WTC11 (cell line): ENCODE measurements around the gene SCIMP. TPM values are rescaled to one million over a fixed set of nuclear protein-coding genes. Genes with fewer than 3 reads are reported as not detected.

Source experiments
- AFF4 ChIP-seq: sonication (generic); formaldehyde crosslinking; IDR thresholded peaks from 2 replicates; pipeline ENCODE4 v1.8.1; 2023; ENCODE audit warnings: mild to moderate bottlenecking, missing genetic modification reagents, borderline replicate concordance
- ARID4B ChIP-seq: sonication (generic); formaldehyde crosslinking; IDR thresholded peaks from 2 replicates; pipeline ENCODE4 v1.8.0; 2023; ENCODE audit warnings: missing genetic modification reagents, mild to moderate bottlenecking, borderline replicate concordance
- CBFB ChIP-seq: sonication (generic); formaldehyde crosslinking; IDR thresholded peaks from 2 replicates; pipeline ENCODE4 v1.8.1; 2022; ENCODE audit warnings: mild to moderate bottlenecking, low read depth, missing genetic modification reagents
- E2F1 ChIP-seq: sonication (generic); formaldehyde crosslinking; IDR thresholded peaks from 2 replicates; pipeline ENCODE4 v1.8.0; 2022; ENCODE audit warnings: mild to moderate bottlenecking, missing genetic modification reagents
- E2F5 ChIP-seq: sonication (generic); formaldehyde crosslinking; IDR thresholded peaks from 2 replicates; pipeline ENCODE4 v1.8.1; 2022; ENCODE audit warnings: mild to moderate bottlenecking, moderate library complexity, missing genetic modification reagents
- ELF4 ChIP-seq: sonication (generic); formaldehyde crosslinking; IDR thresholded peaks from 2 replicates; pipeline ENCODE4 v1.8.1; 2022; ENCODE audit warnings: low read depth, mild to moderate bottlenecking, moderate library complexity, missing genetic modification reagents
- ESRRA ChIP-seq: sonication (generic); formaldehyde crosslinking; IDR thresholded peaks from 2 replicates; pipeline ENCODE4 v1.8.1; 2022; ENCODE audit warnings: mild to moderate bottlenecking, missing genetic modification reagents, borderline replicate concordance
- FOXJ3 ChIP-seq: sonication (generic); formaldehyde crosslinking; IDR thresholded peaks from 2 replicates; pipeline ENCODE4 v1.9.0; 2021; ENCODE audit warnings: missing genetic modification reagents, mild to moderate bottlenecking, borderline replicate concordance
- JUN ChIP-seq: sonication (generic); formaldehyde crosslinking; IDR thresholded peaks from 2 replicates; pipeline ENCODE4 v1.8.0; 2023; ENCODE audit warnings: mild to moderate bottlenecking, missing genetic modification reagents
- KAT7 ChIP-seq: sonication (generic); formaldehyde crosslinking; IDR thresholded peaks from 2 replicates; pipeline ENCODE4 v1.8.1; 2023; ENCODE audit warnings: missing genetic modification reagents, mild to moderate bottlenecking, borderline replicate concordance
- SOX15 ChIP-seq: fragments of 250-450 bp; sonication (Bioruptor Pico); IDR thresholded peaks from 2 replicates; pipeline ENCODE4 v1.9.0; 2021; ENCODE audit warnings: mild to moderate bottlenecking
- STAT6 ChIP-seq: sonication (generic); formaldehyde crosslinking; conservative IDR thresholded peaks from 2 replicates; pipeline ENCODE4 v1.8.1; 2023; ENCODE audit warnings: mild to moderate bottlenecking, low read depth, missing genetic modification reagents, moderate library complexity
- TP53 ChIP-seq: sonication (generic); formaldehyde crosslinking; IDR thresholded peaks from 2 replicates; pipeline ENCODE4 v1.8.1; 2023; ENCODE audit warnings: mild to moderate bottlenecking, missing genetic modification reagents
- USF2 ChIP-seq: sonication (generic); formaldehyde crosslinking; IDR thresholded peaks from 2 replicates; pipeline ENCODE4 v1.8.1; 2023; ENCODE audit warnings: mild to moderate bottlenecking, missing genetic modification reagents, moderate library complexity
- ZBTB21 ChIP-seq: sonication (generic); formaldehyde crosslinking; IDR thresholded peaks from 2 replicates; pipeline ENCODE4 v1.8.1; 2023; ENCODE audit warnings: mild to moderate bottlenecking, missing genetic modification reagents, borderline replicate concordance
- ZBTB43 ChIP-seq: sonication (generic); formaldehyde crosslinking; IDR thresholded peaks from 2 replicates; pipeline ENCODE4 v1.8.1; 2023; ENCODE audit warnings: mild to moderate bottlenecking, missing genetic modification reagents
- ZMAT4 ChIP-seq: fragments of 250-450 bp; sonication (Bioruptor Pico); IDR thresholded peaks from 2 replicates; pipeline ENCODE4 v1.9.0; 2021; ENCODE audit warnings: mild to moderate bottlenecking
- ZNF232 ChIP-seq: sonication (generic); formaldehyde crosslinking; IDR thresholded peaks from 2 replicates; pipeline ENCODE4 v1.8.0; 2022; ENCODE audit warnings: mild to moderate bottlenecking, missing genetic modification reagents
- total RNA-seq: library from RNA; stranded (reverse); gene quantifications from 3 replicates; pipeline ENCODE4 v1.2.3, GENCODE V29; 2021

Gene SCIMP
- total RNA-seq, 1 experiment from 2014 or later: not detected

GRCh38 chr17:5191541-5192417 is 42.9 kb downstream of the SCIMP start, which contains the start of gene ZNF594 (continued):
- TF ChIP-seq STAT6 (CRISPR knock-in tag) (no peak; the same call in 1 of the 2 replicates), USF2 (peak; percentile 70), ZBTB21 (CRISPR knock-in tag) (peak; percentile 88), E2F5 (peak; percentile 61; the same call in 1 of the 2 replicates), ZBTB43 (CRISPR knock-in tag) (0 out of 2 replicates have a peak, but pooled peaks have one; percentile 19), FOXJ3 (no peak), JUN (CRISPR knock-in tag) (0 out of 2 replicates have a peak, but pooled peaks have one; percentile 33), E2F1 (CRISPR knock-in tag) (peak; percentile 63; the same call in 1 of the 2 replicates), KAT7 (CRISPR knock-in tag) (0 out of 2 replicates have a peak, but pooled peaks have one; percentile 97), CBFB (CRISPR knock-in tag) (no peak), ARID4B (peak; percentile 55; the same call in 1 of the 2 replicates), ESRRA (CRISPR knock-in tag) (peak; percentile 65; the same call in 1 of the 2 replicates), AFF4 (CRISPR knock-in tag) (no peak), ELF4 (peak; percentile 17; the same call in 1 of the 2 replicates), TP53 (CRISPR knock-in tag) (peak; percentile 59; the same call in 1 of the 2 replicates), ZMAT4 (no peak), ZNF232 (0 out of 2 replicates have a peak, but pooled peaks have one; percentile 71), SOX15 (CRISPR knock-in tag) (no peak)
